ENCODE results near the gene QKI.

The QKI gene

DNA sequence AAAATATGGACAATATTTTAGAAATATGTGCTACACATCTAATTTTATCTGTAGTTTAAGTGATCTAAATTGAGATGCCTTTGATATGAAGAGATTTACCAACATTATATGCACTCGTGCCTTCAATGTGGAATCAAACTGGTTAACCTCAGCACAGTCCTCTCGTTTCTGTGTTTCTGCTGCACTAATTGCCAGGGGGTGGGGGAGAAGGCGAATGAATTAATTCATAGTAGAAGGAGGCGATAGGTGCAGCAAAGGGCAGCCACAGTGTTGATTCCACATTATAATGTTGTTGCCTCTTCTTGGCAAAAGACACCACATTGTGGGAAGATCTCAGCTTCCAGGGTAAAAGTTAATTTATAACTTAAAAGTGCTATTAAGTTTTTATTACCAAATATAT lies 161.6 kb downstream of the QKI start:
- H3K27me3 Mint-ChIP-seq (ENCODE audit: low read depth, poor library complexity), result no peaks in the 10 kb centered on the region
- H3K9me3 Mint-ChIP-seq, result peaks cover 3% of the 10 kb centered on the region
- DNase-seq, result no peak
- TF ChIP-seq, protein P1, sequence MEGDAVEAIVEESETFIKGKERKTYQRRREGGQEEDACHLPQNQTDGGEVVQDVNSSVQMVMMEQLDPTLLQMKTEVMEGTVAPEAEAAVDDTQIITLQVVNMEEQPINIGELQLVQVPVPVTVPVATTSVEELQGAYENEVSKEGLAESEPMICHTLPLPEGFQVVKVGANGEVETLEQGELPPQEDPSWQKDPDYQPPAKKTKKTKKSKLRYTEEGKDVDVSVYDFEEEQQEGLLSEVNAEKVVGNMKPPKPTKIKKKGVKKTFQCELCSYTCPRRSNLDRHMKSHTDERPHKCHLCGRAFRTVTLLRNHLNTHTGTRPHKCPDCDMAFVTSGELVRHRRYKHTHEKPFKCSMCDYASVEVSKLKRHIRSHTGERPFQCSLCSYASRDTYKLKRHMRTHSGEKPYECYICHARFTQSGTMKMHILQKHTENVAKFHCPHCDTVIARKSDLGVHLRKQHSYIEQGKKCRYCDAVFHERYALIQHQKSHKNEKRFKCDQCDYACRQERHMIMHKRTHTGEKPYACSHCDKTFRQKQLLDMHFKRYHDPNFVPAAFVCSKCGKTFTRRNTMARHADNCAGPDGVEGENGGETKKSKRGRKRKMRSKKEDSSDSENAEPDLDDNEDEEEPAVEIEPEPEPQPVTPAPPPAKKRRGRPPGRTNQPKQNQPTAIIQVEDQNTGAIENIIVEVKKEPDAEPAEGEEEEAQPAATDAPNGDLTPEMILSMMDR (IDR thresholded peaks at IDR 0.05), result no peak
- no peak overlapping the region for H3K27ac Mint-ChIP-seq
- H3K4me1 Mint-ChIP-seq, result peaks cover 45% of the 10 kb centered on the region
- no peak overlapping the region for H3K4me3 Mint-ChIP-seq
- H3K36me3 Mint-ChIP-seq (ENCODE audit: low read depth), result peaks cover 37% of the 10 kb centered on the region

DNA sequence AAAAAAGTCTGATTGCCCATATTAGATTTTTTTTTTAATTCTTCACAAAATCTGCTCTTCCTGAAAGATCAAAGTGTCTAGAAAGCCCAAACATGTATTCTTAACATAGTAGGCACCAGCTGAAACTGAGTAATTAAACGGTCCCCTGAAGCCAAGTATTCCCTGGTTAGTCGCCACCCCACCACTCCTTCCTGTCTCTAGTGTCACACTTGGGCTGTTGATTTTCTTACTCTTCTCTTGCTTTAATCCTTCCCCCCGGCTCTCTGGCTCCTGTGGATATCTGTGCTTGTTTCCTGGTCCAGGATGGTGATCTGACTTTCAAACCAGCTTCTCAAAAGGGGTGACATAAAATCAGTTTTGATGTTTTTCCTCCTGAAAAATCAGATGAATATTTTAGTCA lies 162.9 kb downstream of the QKI start:
- peak overlapping the region; percentile 2 for H3K27ac Mint-ChIP-seq

DNA sequence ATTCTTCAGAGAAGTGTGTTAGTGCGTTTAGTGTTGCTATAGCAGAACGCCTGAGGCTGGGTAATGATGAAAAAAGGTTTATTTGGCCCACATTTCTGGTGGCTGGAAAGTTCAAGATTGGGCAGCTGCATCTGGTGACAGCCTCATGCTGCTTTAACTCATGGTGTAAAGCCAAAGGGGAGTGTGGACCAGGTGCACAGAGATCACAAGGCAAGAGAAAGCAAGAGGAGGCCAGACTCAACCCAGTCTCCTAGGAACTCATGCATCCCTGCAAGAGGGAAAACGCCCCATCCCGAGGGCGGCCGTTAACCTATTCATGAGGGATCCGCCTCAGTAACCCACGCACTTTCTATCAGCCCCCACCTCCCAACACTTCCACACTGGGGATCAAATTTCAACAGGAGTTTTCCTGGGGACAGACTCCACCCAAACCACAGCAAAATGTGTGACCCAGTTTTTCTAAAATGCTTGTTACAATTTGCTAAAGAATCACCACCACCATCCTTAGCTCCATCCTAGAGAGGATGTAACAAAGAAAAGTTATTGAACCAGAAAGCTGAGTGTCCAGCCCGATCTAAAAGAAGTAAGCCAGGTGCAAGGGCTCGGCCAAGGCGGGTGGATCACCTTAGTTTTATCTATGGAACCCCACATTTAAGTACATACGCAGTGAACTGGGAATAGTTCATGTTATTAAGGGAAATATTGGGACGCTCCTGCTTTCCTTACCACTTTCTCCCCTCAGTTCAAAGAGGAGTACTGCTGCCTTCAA lies 164.8 kb downstream of the QKI start:
- Mint-ChIP-seq H3K4me3 (no peak overlapping the region), H3K27me3 (ENCODE audit: low read depth, poor library complexity) (peaks cover 5% of the 10 kb centered on the region), H3K4me1 (peaks cover 27% of the 10 kb centered on the region), H3K27ac (no peak overlapping the region), H3K9me3 (no peaks in the 10 kb centered on the region), H3K36me3 (ENCODE audit: low read depth) (peaks cover 13% of the 10 kb centered on the region)
- no peak for DNase-seq
- TF ChIP-seq, protein P1 (IDR thresholded peaks at IDR 0.05), result no peak

More for the DNA sequence above, 162.9 kb downstream of the QKI start:
- H3K4me1 Mint-ChIP-seq, result peaks cover 35% of the 10 kb centered on the region
- no peaks in the 10 kb centered on the region for H3K27me3 Mint-ChIP-seq (ENCODE audit: low read depth, poor library complexity)
- TF ChIP-seq, protein P1 (IDR thresholded peaks at IDR 0.05), result no peak
- peaks cover 24% of the 10 kb centered on the region for H3K36me3 Mint-ChIP-seq (ENCODE audit: low read depth)
- DNase-seq, result no peak
- H3K9me3 Mint-ChIP-seq, result no peaks in the 10 kb centered on the region
- no peak overlapping the region for H3K4me3 Mint-ChIP-seq

DNA sequence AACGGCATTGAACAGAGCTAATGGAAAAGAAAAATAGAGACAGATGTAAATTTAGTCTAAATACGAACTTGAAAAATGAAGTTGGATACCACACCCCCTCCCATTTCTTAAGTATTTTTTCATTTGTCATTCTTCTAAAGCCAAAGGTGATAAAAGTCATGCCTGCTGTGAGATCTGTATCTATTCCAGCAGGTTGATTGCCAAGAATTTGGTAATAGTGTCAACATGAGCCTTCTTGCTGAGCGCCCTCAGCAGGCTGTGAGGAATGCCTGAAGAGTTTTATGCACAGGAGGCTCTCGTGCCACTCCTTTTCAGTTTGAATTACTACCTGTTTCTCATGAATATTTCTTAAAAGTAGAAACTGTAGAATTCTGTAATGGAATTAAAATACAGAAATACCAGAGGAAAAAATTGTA lies 165.4 kb downstream of the QKI start:
- DNase-seq, result no peak
- TF ChIP-seq, protein P1 (IDR thresholded peaks at IDR 0.05), result no peak
- no peaks in the 10 kb centered on the region for H3K9me3 Mint-ChIP-seq

DNA sequence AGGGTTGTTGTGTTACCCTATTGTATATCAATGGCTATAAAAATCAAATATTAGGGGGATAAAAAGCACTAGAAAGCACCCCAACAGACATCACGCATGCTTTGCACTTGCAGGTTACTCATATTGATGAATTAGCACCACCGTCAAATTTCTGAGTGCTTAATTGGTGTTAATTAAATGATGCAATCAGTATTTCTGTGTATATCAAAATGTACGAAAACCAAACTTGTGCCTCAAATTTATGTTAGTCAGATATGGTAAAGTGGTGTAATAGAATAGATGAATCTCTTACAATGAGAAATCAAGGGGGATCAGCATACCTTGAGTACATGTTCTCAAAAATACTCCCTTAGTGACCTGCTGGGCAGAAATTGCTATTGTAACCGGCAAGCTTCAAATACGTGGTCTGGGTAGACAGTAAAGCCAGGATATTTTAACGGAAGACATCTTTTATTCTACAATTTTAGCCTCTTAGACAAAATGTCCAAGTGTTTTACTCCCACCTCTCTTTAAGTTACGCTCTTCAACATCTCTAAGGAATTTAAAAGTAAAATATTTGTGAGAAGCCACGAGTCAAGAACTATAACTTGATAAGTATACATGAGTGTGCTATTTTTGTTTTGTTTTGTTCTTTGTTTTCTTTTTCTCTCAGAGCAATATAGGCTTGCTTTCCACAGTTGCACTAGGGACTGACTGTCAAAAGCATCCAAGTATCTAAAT lies 166.0 kb downstream of the QKI start:
- Mint-ChIP-seq H3K27me3 (ENCODE audit: low read depth, poor library complexity) (peaks cover 5% of the 10 kb centered on the region), H3K4me1 (peaks cover 26% of the 10 kb centered on the region), H3K27ac (no peak overlapping the region), H3K36me3 (ENCODE audit: low read depth) (peaks cover 10% of the 10 kb centered on the region), H3K9me3 (no peaks in the 10 kb centered on the region), H3K4me3 (no peak overlapping the region)
- no peak for DNase-seq
- TF ChIP-seq, protein P1 (IDR thresholded peaks at IDR 0.05), result no peak

More for the DNA sequence above, 165.4 kb downstream of the QKI start:
- no peak overlapping the region for H3K27ac Mint-ChIP-seq
- H3K4me1 Mint-ChIP-seq, result peaks cover 26% of the 10 kb centered on the region
- H3K27me3 Mint-ChIP-seq (ENCODE audit: low read depth, poor library complexity), result peaks cover 5% of the 10 kb centered on the region
- no peak overlapping the region for H3K4me3 Mint-ChIP-seq
- peaks cover 10% of the 10 kb centered on the region for H3K36me3 Mint-ChIP-seq (ENCODE audit: low read depth)
